Transverse colon (tissue), 4 donors: ENCODE data around the gene EYA2.

Source experiments
- EP300 ChIP-seq: sonication (generic); formaldehyde crosslinking; IDR thresholded peaks from one replicate; pipeline ENCODE4 v1.6.1; 2017; ENCODE audit warnings: antibody characterized with exemption, low read depth
- POLR2A ChIP-seq: fragments of 450-650 bp; IDR thresholded peaks from one replicate; pipeline ENCODE4 v1.6.1; 2016; ENCODE audit warnings: antibody characterized with exemption, mild to moderate bottlenecking, moderate library complexity
- POLR2AphosphoS5 ChIP-seq, 3 donors: sonication (generic); formaldehyde crosslinking; IDR thresholded peaks; one replicate each; pipeline ENCODE4 v1.6.1; 2016; ENCODE audit warnings: antibody characterized with exemption in 3 of 3
- TF ChIP-seq, protein P1 (sequence below), 5 experiments: fragments of 200-600 bp in 3 of 5; fragments of 450-650 bp in 2 of 5; sonication (generic) in 3 of 5; IDR thresholded peaks; 1 replicate in 2 of 5; 2 replicates in 3 of 5; pipeline ENCODE4 v1.5.1; 2016 to 2017; ENCODE audit warnings: antibody characterized with exemption in 5 of 5, inconsistent platforms in 3 of 5, mild to moderate bottlenecking in 2 of 5, moderate library complexity in 1 of 5

DNA sequence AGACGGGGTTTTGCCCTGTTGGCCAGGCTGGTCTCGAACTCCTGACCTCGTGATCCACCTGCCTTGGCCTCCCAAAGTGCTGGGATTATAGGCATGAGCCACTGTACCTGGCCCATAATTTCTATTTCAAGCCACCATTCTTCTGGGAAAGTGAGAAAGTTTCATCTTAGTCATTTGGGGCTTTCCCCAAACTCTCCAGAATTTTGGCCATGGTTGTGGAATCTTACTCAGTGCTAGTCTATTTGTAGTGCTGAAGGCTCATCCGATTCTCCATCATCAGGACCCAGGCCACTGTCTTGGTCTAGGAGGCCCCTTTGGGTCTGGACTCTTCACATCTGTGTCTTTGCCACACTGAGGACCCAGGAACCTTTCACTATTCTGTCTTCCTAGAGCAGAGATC, 164.9 kb downstream of the EYA2 start:
- TF ChIP-seq, protein P1, sequence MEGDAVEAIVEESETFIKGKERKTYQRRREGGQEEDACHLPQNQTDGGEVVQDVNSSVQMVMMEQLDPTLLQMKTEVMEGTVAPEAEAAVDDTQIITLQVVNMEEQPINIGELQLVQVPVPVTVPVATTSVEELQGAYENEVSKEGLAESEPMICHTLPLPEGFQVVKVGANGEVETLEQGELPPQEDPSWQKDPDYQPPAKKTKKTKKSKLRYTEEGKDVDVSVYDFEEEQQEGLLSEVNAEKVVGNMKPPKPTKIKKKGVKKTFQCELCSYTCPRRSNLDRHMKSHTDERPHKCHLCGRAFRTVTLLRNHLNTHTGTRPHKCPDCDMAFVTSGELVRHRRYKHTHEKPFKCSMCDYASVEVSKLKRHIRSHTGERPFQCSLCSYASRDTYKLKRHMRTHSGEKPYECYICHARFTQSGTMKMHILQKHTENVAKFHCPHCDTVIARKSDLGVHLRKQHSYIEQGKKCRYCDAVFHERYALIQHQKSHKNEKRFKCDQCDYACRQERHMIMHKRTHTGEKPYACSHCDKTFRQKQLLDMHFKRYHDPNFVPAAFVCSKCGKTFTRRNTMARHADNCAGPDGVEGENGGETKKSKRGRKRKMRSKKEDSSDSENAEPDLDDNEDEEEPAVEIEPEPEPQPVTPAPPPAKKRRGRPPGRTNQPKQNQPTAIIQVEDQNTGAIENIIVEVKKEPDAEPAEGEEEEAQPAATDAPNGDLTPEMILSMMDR (IDR thresholded peaks at IDR 0.05): no peak
- TF ChIP-seq POLR2AphosphoS5 (IDR thresholded peaks at IDR 0.05) (no peak), POLR2A (no peak), EP300 (no peak)
